Hindlimb muscle (tissue), 1 donor: ENCODE measurements around the gene PACSIN3. TPM values are rescaled to one million over a fixed set of nuclear protein-coding genes. Genes with fewer than 3 reads are reported as not detected.
"Not testable (repeated sequence)": the region's sequence is repeated elsewhere in the genome, so short reads cannot be mapped to it uniquely, and the experiment has no call there.

Experiments
- DNase-seq: peaks from one replicate; pipeline ENCODE4 v3.0.0-alpha.2; 2013
- polyA plus RNA-seq: library from polyadenylated mRNA; unstranded; fragments of 120-200 nt; gene quantifications from one replicate; pipeline ENCODE4 v1.2.1, GENCODE V29; 2013; ENCODE audit not compliant: insufficient read length

The PACSIN3 gene
- polyA plus RNA-seq, 1 donor: 284 TPM

DNA sequence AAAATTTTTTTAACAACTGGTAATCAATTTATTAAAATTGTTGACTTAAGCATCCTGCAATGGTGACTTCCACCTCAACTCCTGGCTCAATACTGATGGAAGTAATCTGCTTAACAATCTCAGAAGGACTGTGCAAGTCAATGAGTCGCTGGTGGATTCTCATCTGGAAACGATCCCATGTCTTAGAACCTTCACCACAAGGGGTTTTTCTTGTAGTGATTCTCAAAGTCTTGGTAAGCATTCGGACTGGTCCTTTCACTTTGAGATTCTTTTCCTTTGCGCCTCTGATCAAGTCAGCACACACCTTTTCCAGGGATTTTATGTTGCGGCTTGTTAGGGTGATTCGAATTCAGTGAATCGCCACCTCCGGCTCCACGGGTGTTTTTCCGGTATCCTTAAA, 4.9 kb upstream of the PACSIN3 start:
- not testable (repeated sequence) for DNase-seq

DNA sequence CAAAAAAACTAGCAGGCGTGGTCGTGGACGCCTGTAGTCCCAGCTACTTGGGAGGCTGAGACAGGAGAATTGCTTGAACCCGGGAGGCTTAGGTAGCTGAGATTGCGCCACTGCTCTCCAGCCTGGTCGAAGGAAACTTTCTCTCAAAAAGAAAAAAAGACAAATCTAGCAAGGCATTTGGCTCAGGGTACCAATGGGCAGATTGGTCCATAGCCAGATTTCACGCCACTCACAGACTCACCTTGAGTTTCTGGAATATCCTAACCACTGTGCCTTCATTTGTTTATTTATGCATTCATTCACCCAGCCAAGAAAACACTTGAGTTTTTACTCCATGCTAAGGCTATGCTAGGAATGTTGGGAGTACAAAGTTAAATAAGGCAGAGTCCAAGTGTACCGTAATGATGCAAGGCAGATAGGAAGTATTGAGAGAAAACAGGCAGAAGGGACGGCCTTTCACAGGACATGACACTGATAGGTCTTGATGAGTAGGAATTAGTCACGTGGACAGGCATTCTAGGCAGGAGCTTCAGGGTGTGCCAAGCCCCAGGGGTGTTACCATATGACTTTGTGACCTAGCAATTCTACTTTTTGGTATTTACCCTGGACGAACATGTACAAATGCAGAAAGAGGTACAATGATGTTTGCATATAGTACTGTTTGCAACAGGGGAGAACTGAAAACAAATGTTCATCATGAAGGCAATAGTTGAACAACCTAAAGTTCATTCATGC, 3.0 kb upstream of the PACSIN3 start:
- no peak for DNase-seq

DNA sequence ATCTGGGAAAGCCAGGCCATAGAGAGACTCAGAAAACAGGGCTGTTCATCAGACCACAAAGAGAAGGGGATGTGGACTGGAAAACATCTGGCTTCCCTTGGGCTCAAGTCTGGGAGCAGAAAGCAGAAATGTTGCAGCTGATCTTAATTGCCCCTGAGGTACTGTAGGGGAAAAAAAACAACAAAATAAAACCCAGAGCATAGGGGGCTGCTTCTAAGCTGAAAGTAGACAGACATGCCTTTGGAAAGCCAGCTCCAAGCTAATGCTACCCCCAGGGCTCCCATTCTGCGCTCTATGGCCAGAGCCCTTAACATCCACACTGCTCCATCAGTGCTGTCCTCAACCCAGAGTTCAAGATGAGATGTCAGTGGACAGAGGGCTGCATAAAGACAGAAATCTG, 2.0 kb upstream of the PACSIN3 start:
- DNase-seq: peak; percentile 78

DNA sequence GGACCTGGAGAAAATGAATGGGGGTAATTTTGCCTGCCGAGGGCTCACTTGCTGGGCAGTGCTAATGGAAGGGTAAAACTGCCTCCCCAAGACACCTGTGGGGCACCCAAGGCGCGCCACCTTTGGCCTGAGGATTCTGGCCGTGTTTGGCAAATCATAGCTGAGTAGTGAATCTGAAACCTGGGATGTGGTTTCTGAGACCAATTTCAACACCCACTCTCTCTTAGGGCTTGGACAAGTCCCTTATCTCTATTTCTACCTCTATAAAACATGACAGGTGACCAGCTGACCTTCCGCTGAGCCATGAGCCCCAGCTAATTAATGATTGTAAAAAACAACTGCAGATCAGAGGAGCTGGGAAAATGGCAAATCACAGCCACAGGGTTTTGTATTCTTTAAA, 1.5 kb upstream of the PACSIN3 start:
- DNase-seq: no peak

DNA sequence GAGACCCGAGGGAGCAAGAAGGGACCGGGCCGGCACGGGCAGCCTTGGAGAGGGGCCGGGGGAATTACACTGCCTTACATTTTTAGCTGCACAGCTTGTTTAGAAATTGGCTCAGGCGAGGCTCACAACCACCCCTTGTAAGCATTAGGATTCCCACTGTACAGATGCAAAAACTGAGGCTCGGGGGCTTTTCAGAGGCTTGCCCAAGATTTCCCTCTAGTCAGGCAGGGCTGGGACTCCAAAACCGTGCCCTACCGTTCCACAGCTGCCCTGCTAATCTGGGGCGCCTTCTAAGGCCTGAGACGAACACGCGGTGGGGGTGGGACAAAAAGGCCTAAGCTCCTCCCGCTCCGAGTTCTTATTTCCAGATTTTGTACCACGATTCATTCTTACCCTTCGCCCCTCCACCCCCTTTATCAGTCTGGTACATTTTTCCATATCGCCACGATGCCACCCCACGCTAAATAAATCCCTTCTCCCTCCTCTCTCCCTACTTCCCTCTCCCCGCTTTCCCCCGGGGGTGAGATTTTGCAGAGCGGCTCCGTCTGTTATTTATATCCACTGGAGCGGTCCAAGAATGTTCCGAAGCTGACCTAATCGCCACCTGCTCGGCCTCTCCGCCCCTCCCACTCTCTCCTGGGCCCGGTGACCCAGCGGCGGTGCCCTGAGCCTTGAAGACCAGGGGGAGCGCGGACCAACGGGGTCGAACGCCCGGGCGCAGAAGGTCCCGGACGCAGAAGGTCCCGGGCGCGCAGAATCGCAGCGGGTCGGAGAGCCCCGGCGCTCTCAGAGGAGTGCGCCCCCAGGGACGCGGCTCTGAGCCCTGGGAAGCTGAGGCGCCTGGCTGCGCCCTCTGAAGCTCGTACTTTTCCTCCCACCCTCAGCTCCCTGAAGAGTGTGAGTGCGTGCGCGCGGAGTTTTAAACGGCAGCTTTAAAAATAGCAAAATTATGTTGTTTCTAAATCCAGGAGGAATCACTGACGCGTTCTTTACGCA, 764 bp upstream of the PACSIN3 start:
- DNase-seq: peak; percentile 75

DNA sequence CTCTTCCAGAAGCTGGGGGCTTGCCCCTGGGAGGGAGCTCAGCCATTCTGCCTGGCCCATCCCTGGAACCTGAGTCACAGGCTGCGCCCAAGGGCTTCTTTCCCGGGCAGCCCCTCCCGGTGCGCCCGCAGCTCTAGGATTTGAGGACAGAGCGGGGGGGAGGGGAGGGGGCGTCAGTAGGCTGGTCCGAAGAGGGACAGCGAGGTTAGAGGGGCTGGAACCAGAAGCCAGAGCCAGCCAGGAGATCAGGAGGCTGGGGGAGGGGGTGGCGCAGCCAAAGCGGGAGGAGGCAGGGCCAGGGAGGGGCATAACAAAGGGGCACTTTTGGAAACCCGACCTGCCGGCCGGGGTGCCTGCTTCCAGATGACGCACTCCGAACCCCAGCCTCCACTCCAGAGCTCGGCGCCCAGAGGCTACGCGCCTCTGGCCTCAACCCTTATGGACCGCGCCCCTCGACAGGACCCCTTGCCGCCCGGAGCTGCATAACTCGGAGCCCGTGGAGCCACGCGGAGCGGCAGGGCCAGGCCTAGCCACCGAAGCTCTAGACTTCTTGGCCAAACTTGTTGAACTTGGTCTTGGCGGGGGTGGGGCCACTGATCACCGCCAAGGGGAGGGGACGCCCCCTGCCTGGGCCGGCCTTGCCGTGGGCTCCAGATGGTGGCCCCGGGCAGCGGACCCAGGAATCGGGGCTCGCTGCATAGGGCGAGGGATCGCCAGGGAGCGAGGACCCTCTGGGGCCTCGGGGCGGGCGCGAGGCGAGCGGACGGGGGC, 744 bp downstream of the PACSIN3 start:
- peak; percentile 55 for DNase-seq

DNA sequence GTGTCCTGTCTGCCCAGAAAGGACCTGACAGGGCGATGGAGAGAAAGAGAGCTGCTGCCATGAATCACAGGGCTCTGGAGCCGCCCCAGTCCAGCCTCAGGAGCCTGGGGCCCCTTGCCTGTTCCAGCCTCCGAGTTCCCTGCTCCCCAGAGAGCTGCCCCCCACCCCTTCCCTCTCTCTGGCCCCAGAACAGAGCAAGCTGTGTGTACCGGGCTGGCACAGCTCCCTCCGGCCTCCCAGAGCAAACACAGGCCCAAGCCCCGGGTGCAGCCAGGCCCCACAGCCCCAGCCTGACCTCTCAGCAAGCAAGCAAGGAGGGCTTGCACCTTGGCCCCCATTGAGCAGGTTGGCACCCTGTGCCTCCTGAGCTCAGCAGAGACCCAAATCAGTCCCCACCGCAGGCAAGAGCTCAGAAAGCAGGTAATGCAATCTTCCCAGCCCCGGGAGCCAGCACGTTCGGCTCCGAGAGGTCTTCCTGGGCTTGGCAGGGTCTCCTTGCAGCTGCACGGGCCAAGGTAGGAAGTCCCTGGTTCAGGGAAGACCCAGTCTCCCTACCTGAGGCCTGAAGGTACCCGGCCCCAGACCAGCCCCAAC, 1.4 kb downstream of the PACSIN3 start:
- no peak for DNase-seq

DNA sequence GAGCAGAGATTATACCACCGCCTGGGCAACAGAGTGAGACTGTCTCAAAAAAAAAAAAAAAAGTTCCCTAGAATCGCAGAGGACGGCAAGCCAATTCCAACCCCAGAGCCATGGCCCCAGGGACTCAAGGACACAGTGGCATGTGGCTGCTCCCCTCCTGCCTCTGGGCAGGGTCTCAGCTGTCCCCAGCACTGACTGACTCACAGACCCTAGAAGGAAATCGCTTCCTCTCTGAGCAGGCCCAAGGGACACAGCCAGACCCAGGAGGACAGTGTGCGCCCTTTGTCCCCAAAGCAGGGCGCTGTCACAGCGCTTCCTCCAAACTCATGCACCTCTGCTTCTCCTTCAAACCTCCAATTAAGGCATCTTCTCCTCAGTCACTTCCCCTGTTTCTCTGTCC, 2.3 kb downstream of the PACSIN3 start:
- DNase-seq: no peak

DNA sequence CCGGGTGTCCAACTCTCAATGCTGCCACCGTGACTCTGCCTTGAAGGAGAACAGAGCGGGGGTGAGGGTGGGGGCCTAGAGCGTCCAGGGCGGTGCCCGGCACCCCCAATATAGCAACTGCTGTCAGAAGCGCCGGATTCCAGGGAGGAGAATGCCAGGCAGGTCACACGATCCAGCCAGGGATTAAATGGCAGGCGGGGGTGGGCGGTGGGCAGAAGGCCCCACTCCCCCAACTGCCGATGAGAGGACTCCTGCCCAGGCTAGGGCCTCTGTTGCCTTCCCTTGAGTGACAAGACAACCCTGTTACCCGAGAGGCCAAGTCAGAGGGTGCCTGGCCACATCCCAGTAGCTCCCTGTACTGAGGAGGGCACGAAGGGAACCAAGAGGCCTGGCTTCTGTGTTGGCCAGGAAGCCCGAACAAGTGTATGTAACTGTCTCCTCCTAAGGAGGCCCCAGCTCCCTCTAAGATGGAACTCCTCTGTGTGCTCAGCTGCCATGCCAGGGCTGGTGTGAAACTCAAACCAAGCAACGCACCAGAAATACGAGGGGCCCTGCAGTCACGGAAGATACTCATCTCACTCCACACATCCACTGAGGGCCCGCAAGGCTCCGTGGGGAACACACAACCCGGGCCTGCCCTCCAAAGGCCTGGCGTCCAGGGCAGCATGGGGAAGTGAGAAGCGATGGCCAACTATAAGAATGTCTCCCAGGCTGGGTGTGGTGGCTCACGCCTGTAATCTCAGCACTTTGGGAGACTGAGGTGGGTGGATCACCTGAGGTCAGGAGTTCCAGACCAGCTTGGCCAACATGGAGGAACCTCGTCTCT, 3.0 kb downstream of the PACSIN3 start:
- no peak for DNase-seq

DNA sequence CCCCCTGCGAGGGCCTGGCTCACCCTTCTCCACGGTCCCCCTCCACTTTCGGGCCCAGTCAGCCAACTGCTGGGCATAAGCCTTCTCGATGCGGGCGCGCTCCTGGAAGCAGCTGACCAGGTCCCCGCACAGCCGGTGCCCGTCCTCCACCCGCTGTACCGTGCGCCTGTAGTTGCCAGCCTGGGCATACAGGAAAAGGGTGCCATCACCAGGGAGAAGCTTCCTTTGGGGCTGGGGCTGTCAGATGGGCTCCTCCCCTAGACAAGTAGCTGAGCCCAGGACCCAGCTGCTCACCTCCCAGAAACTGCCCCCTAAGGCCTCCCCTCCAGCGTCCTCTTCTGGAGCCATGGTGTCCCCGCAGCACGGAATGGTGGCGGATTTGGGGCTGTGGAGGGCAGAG, 3.9 kb downstream of the PACSIN3 start:
- no peak for DNase-seq

DNA sequence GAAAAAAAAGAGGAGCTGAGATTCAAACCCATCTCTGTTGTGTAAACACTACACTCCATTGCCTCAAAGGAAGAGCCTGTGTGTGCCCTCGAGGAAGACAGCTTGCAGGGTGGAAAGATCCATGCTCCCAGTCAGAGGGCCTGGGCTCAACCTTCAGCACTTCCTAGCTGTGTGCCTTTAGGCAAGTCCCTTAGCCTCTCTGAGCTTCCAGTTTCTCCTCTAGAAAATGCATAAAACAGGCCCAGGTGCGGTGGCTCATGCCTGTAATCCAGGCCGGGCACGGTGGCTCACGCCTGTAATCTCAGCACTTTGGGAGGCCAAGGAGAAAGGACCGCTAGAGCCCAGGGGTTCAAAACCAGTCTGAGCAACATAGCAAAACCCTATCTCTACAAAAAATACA, 5.0 kb downstream of the PACSIN3 start:
- DNase-seq: no peak

DNA sequence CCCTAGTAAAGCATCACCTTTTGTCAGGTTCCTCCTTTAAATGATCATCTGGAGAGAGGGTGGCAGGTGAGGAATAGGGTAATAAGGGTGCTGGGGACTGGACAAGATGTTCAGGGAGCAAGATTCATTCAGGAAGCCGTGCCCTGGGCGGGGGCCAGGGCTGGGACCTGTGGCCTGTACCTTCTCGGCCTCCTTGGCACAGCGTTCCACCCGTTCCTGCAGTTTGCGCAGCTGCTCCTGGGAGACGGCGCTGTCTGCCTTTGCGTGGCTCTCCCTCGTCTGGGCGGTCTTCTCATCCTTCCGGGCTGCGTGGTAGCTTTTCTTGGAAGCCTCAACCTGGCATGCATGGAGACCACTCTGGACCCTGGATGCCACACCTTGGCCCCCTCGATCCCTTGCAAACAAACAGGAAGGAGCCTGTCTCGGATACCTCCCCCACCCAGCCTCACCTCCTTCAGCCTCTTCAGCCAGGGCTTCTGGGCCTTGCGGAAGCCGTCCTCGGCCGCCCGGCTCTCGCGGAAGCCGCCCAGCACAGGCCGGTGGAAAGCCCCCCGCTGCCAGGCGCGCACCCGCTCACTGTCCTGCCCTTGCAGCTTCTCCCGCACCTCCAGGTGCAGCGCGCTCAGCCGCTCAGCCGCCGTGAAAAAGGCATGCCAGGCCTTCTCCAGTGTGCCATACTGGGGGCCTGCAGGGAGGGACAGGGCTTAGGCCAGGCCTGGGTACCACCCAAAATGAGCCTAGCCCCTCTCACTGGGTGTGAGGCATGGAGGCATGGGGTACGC, 6.0 kb downstream of the PACSIN3 start:
- no peak for DNase-seq

DNA sequence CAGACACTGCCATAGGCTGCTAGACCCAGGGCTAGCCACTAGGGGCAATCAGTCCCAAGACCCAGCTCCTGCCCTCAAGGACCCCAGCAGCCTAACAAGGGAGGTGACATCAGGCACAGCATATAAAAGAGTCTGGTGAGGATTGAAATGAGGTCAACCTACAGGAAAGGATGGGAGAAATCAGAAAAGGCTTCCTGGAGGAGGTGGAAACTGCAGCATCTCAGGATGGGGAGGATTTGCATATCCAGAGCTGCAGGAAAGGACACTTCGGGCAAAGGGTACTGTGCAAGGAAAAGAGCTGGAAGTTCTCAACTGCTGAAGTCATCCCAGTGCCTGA, 6.6 kb downstream of the PACSIN3 start:
- no peak for DNase-seq

DNA sequence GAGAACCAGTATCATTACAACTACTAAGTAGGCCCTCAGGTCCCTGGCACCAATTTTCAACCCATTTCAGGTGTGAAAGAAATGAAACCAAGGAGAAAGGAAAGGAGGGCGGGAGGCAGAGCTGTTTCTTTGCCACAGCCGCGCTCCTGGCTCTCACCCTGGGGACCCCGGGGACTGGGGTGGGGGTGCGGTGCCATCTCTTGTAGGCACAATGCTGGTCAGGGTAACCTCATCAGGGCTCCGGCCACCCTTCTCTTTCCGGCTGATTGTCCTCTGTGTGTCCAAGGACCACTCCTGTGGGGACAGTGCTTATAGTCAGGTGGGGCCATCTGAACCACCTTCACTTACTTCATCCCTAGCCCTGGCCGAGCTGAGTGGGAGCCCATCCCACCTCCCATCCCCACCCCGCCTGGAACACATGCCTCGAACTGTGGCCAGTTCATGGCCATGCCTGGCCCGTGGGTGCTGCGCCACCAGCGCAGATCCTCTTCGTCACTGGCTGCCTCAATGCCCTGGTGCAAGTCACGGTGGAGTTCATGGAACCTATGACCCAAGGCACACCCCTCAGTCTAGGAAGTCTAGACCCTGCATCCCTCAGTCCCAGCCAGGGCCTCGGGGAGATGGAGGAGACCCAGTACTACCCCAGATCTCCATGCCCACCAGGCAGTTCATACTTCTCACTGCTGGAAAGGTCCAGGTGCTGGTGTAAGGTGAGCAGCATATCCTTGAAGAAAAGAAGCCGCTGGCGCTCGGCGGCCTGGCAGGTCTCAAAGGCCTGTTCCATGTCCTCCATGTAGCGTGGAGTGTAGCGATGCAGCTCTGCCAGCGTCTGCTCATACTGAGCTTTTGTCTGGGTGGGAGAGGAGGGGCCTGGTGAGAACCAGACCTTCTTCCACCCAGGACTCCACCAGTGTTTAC, 7.2 kb downstream of the PACSIN3 start:
- DNase-seq: no peak

DNA sequence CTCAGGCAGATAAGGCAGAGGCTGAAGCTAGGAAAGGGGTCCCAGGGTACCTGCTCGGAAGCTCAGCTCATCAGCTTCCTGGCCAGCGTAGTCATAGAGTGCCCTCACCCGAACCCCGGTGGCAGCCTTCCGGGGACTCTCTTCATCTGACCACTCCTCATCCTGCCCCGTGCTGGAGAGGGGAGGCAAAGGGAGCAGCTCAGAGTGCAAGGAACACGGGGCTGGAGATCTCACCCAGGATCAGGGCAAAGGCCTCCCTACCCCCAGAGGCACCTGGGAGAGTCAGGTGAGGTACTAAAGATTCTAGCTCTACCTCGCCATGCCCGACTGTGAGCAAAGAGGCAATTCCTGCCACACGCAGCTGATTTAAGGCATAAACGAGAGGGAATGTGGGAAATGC, 7.9 kb downstream of the PACSIN3 start:
- no peak for DNase-seq

DNA sequence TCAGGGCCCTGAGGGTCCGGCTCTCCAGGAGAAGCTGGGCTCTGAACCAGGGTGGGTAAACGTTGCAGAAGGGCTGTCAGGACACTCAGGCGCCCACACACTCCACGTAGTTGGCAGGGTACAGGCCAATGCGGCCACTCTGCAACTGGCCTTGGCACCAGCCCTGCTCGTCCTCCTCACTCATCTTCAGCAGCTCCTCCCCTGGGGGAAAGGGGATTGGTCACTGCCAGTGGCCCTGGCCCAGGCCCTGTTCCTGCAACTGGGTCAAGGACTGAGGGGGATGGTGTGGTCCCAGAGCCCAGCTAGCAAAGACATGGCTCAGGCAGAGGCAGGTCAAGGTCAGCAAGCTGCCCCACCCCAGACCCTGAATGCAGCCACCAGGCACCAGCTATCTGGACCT, 8.4 kb downstream of the PACSIN3 start:
- DNase-seq: no peak

DNA sequence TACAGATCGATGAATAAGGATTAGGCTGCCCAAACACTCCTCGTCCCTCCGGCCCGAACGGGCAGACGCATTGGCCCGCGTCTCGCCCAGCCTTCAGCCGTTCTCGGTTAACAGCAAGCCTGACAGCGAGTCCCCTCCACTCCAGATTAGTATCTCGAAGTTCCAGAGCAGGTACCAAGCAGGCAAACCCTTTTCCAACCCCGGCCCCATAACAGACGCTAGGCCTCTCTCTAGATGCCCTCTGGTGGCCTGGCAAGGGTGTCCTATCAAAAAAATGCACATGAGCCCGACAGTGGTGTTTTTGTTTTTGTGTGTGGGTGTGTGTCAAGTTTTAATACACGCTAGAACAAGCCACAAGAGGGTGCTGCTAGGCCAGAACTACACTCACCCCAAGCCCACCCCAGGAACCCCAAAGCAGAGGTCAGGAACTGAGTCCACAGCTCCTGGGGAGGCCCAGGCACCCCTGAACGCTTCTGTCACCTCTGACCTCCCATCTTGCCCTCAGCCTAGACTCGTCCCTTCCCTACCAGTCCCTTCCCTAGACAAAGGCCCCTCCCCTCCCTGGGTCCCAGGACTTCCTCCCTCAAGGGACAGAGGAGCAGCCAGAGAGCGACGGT, 8.9 kb downstream of the PACSIN3 start:
- DNase-seq: peak; percentile 74

DNA sequence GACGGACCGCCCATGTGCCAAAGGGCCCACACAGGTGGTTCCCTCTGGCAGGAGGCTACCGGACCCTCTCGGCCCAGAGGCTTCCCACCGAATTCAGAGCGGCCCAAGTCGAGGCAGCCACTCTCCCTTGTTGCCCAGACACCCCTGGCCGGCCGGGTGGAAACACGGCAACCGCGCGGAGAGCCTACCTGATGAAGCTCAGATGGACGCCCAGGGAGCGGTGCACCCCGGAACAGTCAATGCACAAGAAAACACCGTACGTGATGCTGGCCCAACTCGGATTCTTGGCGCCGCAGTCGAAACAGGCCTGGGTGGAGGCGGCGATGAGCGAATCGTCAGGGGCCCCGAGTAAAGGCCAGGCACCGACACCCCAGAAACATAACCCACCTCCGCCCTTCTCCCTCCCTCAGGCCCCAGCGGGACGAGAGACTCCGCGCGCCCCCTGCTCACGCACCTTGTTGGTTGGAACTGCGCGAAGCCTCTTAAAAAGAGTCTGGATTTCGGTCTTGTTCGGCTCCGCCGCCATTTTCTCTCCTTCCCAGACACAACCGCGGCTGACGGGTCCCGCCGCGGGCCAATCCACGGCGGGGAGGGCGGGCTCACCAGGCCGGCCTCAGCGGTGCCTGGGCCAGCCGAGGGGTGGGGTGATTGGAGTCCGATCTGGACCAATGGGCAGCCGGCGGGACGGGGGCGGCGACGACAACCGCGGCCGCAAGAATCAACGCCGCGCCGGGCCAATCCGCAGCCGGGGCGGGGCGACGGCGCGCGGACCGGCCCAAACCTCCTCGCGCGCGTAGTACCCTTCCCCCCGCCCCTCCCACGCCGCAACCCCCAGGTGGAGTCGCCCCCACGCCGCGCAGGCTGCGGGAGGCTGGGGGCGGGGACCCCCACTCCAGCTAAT, 9.7 kb downstream of the PACSIN3 start, which contains the start of gene ARFGAP2:
Gene ARFGAP2, minus strand, starts transcription at position 552 of the 901 bp plus-strand sequence. Its CDS starts 26 bp downstream, at position 526.
- DNase-seq: peak; percentile 99
